Epidermal melanocyte (primary cell): ENCODE results near the gene H19.

ENCODE experiments used
- DNase-seq: peaks from one replicate; pipeline ENCODE4 v3.0.0; 2011; ENCODE audit warnings: low spot score; ENCODE audit not compliant: insufficient read length

Gene H19

GRCh38 chr11:1983601-1983961 lies 14.1 kb downstream of the H19 start:
- no peak for DNase-seq

DNA sequence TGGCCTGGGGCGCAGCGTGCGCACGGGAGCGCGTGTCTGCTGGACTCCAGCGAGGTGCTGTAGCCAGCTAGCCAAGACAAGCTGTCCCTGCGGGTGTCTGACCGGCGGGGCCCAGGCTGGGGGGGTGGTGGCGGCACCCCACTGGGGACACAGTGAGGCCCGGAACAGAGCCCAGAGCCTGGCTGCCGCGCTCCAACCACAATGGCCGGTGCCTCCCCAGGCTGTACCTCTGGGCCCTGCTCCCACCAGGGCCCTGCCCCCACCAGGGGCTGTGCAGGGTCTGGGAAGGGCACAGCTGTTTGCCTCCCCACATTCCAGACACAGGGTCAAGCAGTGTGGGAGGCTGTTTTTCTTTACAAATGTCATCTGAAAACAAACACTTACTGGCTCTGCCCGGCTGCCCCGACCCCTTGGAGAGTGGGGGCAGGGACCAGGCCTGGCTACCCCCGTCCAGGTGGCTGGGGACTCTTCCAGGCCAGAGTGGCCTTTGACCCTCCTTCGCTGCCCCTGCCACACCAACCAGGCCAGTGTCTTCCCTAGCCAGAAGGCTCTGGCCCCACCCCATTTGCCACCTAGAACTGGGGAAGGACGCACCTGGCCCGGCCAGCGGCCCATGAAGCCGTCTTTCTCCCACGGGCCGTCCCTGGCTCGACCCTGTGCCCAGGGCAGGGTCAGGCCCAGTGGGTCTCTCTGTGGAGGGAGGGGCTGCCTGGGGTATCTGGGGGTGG lies 14.6 kb downstream of the H19 start:
- DNase-seq: no peak

GRCh38 chr11:1979607-1980006 lies 18.0 kb downstream of the H19 start:
- DNase-seq: no peak

DNA sequence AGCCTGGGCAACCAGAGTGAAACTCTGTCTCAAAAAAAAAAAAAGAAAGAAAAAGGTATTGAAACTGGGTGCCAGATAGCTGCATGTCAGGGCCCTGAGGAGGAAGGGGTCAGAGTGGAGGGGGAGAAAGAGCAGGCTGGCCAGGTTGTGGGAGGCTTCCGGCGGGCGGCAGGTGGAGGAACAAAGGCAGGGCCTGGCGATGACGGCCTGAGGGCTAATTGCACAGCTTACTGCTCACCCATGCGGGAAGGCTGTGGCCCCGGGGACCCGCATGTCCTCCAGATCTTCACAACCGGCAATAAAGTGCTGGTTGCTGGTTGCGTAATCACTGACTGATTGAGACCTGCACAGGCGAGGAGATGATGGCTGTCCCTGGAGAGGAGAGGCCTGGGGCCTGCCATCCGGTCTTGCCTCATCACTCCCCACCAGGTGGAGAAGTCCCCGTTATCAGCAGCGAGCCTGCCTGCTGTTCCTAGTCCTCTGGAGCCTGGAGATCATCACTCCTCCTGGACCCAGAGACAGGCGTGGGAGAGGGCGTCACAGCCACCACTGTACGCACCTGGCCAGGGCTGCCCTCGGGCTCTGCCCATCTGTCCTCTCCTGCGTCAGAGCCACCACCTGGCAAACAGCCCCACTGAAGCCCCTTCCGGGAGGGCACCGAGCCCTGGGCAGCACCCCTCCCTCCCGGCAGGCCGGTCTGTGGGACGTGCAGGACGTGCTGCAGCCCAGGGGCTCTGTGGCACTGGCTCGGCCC lies 18.7 kb downstream of the H19 start:
- DNase-seq: no peak

DNA sequence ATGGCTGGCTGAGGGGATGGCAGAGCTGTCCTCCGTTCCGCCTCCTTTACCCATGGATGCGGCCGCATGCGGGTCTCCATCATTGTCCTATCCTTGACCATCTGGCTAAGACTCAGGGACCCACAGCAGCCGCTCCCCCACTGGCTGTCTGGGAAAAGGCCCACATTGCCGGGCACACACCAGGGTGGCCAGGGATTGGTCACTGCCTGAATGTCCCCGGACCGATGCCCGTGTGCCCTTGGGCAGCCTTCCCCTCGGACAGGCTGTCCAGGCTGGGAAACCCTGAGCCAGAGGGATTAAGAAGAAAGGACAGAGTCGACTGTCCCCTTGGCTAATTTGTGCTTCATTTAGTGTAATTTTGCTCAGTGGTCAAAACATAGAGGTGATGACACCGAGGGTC lies 22.5 kb downstream of the H19 start:
- DNase-seq: no peak

DNA sequence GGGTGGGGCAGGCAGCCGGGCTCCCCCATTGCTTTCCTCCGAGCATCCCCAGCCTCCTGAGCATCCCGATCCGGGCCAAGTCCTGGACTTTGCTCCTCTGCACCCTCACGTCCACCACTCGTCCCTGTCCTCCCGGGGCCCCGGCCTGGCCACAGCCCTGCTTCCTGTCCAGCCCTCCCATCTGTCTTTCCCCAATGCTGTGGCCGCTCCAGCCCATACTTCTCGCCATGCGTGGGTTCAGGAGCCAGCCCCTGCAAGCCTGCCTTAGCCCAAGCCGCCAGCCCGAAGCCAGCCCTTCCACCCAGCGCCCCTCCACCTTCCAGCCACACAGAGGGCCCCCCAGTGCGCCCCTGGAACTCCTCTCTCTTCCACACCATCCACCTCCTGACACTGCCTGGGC lies 26.7 kb downstream of the H19 start:
- DNase-seq: no peak

GRCh38 chr11:1969776-1970175 lies 27.9 kb downstream of the H19 start:
- no peak for DNase-seq

DNA sequence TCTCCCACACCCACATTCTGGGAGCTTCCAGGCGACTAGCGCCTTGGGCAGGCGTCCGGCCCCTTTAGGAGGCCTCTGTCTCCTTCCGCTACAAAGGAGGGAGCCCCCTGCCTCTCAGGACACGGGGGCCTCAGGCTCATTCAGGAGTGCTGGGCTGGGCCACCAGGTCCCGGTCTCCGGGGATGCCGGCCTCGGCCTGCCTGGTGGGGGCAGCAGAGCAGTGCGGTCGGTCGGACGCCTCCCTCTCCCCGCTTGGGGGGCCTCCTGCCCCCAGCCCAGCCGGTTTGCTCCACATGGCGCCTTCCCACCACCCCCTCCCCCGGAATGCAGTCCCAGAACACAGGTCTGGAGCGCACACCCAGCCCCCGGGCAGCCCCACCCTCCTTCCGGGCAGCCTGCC lies 28.6 kb downstream of the H19 start:
- DNase-seq: no peak

- DNase-seq: no peak
These were observed 29.1 kb downstream of the H19 start for GRCh38 chr11:1968454-1969002.

DNA sequence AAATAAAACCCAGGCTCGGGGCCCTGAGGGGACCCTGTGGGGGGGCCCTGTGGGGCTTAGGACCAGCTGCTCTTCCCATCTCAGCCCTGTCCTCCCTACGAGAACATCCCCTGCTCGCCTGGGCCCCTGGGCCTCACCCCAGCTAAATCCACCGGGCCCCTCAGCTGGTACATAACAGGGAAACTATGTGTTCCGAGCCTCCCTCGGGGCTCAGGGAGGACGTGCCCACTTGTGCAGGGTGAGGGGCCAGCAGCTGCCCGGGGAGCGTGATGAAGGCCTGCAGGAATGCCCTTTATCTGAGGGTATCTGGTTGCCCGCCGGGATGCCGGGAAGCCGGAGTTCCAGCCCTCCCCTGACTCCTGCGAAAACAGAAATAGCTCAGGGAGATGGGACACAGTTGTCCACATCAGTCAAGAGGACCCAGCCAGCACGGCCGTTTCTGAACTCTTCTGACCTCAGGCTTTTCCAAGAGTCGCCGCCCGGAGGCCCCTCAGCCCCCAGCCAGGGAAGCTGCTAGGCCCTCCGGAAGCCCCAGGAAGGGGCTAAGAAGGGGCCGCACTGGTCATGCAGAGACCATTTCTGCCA lies 29.9 kb downstream of the H19 start:
- no peak for DNase-seq

DNA sequence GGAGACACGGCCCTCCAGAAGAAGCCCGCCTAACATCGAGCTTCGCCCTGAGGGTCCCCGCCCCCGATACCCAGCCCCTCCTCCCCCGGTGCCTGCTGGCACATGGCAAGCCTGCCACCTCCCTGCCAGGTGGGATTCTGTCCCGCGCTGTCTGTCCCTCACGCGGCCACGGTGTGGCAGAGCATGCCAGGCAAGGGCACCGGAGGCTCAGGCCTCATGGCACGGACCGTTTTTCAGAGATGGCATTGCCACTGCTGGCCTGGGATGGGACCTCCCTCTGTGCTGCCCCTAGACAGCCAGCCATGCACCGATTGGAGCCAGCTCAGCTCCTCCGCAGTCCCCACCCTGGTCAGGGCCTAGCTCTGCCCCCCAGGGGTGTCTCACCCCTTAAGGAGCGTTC lies 31.1 kb downstream of the H19 start:
- DNase-seq: no peak

GRCh38 chr11:1964955-1965354 lies 32.7 kb downstream of the H19 start:
- DNase-seq: no peak

DNA sequence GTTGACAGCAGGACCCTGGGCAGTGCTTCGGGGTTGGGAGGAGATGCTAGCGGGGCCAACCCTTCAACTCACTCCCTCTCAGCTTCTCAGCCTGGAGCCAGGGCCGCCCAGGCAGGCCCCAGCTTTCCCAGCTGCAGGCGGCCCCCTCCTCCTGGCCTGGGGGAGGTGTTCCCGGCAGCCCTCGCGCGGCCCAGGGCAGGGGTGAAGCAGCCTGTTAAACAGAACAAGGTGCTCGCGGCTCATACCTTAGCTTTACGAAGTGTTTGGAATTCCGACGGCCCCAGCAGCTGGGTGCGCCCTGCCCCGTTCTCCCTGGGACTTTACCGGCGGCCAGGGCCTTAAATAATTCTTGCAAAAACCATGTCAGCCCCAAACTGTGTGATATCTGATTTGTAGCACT lies 33.3 kb downstream of the H19 start:
- no peak for DNase-seq

DNA sequence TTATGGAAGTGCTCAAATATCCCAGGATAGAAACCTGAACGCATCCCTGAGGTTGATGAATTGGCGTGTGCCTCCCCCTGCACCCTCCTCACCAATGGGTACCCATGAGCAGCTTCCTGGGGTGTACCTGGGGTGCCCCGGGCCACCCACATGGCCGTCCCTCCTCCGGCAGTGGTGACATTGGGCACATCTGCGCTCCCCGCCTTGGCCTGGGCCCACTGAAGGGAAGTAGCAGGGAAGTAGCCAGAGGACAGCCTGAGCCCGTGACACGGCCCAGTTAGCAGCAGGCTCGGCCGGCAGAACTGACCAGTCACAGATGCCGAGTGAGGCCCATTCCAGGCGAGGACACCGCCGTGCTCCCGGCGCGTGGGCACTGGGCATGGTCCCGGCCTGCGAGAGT lies 33.8 kb downstream of the H19 start:
- DNase-seq: no peak

GRCh38 chr11:1959786-1960185 lies 37.9 kb downstream of the H19 start:
- no peak for DNase-seq

DNA sequence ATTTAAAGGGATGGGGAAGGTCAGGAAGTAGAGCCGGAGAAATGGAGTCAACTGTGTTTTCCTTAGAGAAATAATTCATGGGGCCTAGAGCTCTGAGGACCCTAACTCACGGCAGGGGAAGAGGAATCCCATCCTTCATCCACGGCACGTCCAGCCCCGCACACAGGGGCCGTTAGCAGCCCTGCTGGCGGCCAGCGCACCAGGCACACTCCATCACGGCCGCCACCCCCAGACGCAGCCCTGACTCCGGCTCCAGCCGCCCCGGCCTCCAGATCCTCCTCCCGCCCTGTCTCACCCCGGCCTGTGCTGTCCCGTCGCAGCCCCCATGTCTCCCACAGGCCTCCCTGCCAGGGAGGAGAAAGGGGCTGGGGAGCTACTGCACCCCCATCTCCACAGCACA lies 39.3 kb downstream of the H19 start:
- DNase-seq: no peak

GRCh38 chr11:1953489-1954266 lies 44.0 kb downstream of the H19 start:
- no peak for DNase-seq

- no peak for DNase-seq
These were observed 44.7 kb downstream of the H19 start for GRCh38 chr11:1952806-1953482.

- no peak for DNase-seq
These were observed 47.7 kb downstream of the H19 start for GRCh38 chr11:1949922-1950321.

DNA sequence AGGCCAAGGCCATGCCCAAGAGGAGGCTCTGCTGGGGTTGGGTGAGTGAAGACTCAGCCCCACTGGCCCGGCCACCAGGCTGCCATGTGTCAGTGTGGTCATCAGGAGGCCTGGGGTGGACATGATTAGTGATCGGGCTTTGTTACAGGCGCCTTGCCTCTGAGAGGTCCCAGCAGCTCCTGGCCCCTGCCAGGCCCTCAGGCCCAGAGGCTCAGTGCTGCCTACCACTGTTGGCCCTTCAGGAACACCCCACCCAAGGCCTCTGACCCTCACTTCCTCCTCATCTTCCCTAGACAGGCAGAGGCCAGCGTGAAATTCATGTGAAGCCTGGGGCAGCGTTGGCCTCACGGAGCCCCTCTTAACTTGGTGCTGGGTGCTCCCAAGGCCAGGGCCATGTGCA lies 48.3 kb downstream of the H19 start:
- no peak for DNase-seq

DNA sequence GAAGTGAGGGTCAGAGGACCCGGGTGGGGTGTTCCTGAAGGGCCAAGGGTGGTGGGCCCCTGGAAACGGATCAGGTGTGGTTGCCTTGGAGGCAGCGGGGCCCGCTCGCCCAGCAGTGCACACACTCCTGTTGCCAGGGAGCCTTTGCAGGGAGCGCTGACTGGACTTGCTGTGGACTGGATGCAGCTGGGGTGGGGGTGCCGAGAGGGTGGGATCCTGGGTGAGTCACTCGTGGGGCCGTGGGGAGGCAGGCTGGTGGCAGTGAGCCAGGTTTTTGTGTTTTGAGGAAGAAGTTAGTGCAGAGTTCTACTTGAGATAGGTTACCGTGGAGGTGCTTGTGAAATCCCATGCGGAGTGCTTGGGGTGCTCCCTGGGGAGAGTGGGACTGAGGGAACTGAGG lies 49.3 kb downstream of the H19 start:
- no peak for DNase-seq
